HEK293 (cell line): ENCODE data around the gene SERPINA7.

Experiments used
- CTCF ChIA-PET: fragments of 350-600 bp; formaldehyde crosslinking; extraction: SDS; loops from one replicate; lab custom pipeline; 2021; ENCODE audit warnings: antibody characterized with exemption; lab: Yijun Ruan, JAX
- POLR2A ChIA-PET: fragments of 300-600 bp; formaldehyde crosslinking; extraction: SDS; loops from one replicate; lab custom pipeline; 2020; ENCODE audit warnings: antibody characterized with exemption, inconsistent platforms; lab: Yijun Ruan, JAX
- H3K27ac ChIP-seq: fragments of 200-500 bp; sonication (Bioruptor generic); 2 replicates; pipeline ENCODE4 v1.5.1; 2014; ENCODE audit warnings: low read depth, low read length, control low read depth, inconsistent platforms; ENCODE audit errors: extremely low read depth
- H3K36me3 ChIP-seq, 2 experiments: fragments of 200-500 bp in 1 of 2; sonication (Bioruptor generic) in 1 of 2; 1 replicate in 1 of 2; 2 replicates in 1 of 2; pipeline ENCODE4 v1.5.1; 2014 to 2017; ENCODE audit warnings: inconsistent platforms in 2 of 2, low read length in 2 of 2; ENCODE audit not compliant: control insufficient read depth in 2 of 2, insufficient read depth in 1 of 2
- H3K4me1 ChIP-seq: fragments of 200-500 bp; sonication (Bioruptor generic); 2 replicates; pipeline ENCODE4 v1.5.1; 2014; ENCODE audit warnings: mild to moderate bottlenecking, low read length, inconsistent platforms; ENCODE audit not compliant: control insufficient read depth, insufficient read depth
- H3K4me3 ChIP-seq: 2 replicates; pipeline ENCODE4 v1.5.1; 2011; ENCODE audit warnings: low read depth, mild to moderate bottlenecking, control low read depth, low read length, moderate library complexity
- H3K9me3 ChIP-seq: fragments of 200-500 bp; sonication (Bioruptor generic); 2 replicates; pipeline ENCODE4 v1.5.1; 2014; ENCODE audit warnings: low read depth, low read length, inconsistent platforms; ENCODE audit not compliant: control insufficient read depth, insufficient read depth
- HOXD13 ChIP-seq: sonication (generic); formaldehyde crosslinking; IDR thresholded peaks from 2 replicates; pipeline ENCODE4 v1.8.0; 2022; ENCODE audit warnings: missing genetic modification reagents, borderline replicate concordance
- INSM2 ChIP-seq: fragments of 450-650 bp; formaldehyde crosslinking; IDR thresholded peaks from 2 replicates; pipeline ENCODE4 v1.5.1; 2016; ENCODE audit warnings: missing biosample characterization, missing genetic modification characterization
- KLF7 ChIP-seq: fragments of 450-650 bp; formaldehyde crosslinking; IDR thresholded peaks from 2 replicates; pipeline ENCODE4 v1.5.1; 2016; ENCODE audit warnings: missing biosample characterization, missing genetic modification characterization, borderline replicate concordance
- MZF1 ChIP-seq: fragments of 450-650 bp; formaldehyde crosslinking; IDR thresholded peaks from 2 replicates; pipeline ENCODE4 v1.5.1; 2017; ENCODE audit warnings: missing biosample characterization, missing genetic modification characterization, borderline replicate concordance
- PRDM2 ChIP-seq: fragments of 450-650 bp; formaldehyde crosslinking; IDR thresholded peaks from 2 replicates; pipeline ENCODE4 v1.5.1; 2016; ENCODE audit warnings: missing biosample characterization, missing genetic modification characterization, borderline replicate concordance
- SCRT1 ChIP-seq: fragments of 450-650 bp; formaldehyde crosslinking; IDR thresholded peaks from 2 replicates; pipeline ENCODE4 v1.5.1; 2016; ENCODE audit warnings: missing biosample characterization, missing genetic modification characterization, borderline replicate concordance
- WT1 ChIP-seq: fragments of 450-650 bp; formaldehyde crosslinking; IDR thresholded peaks from 2 replicates; pipeline ENCODE4 v1.5.1; 2016; ENCODE audit warnings: missing biosample characterization, missing genetic modification characterization
- YY1 ChIP-seq: fragments of 450-650 bp; formaldehyde crosslinking; IDR thresholded peaks from 2 replicates; pipeline ENCODE4 v1.5.1; 2018; ENCODE audit warnings: missing biosample characterization, missing genetic modification characterization
- ZBTB44 ChIP-seq: fragments of 450-650 bp; IDR thresholded peaks from 2 replicates; pipeline ENCODE4 v1.5.1; 2018; ENCODE audit warnings: missing biosample characterization, mild to moderate bottlenecking, missing genetic modification characterization
- ZNF148 ChIP-seq: fragments of 450-650 bp; formaldehyde crosslinking; IDR thresholded peaks from 2 replicates; pipeline ENCODE4 v1.5.0; 2017; ENCODE audit warnings: missing biosample characterization, missing genetic modification characterization, borderline replicate concordance
- ZNF155 ChIP-seq: fragments of 450-650 bp; formaldehyde crosslinking; IDR thresholded peaks from 2 replicates; pipeline ENCODE4 v1.5.1; 2016; ENCODE audit warnings: missing biosample characterization, missing genetic modification characterization
- ZNF169 ChIP-seq: fragments of 450-650 bp; formaldehyde crosslinking; IDR thresholded peaks from 2 replicates; pipeline ENCODE4 v1.5.1; 2016; ENCODE audit warnings: missing biosample characterization, missing genetic modification characterization
- ZNF175 ChIP-seq: fragments of 450-650 bp; formaldehyde crosslinking; IDR thresholded peaks from 2 replicates; pipeline ENCODE4 v1.5.1; 2016; ENCODE audit warnings: missing biosample characterization, missing genetic modification characterization
- ZNF202 ChIP-seq: fragments of 450-650 bp; formaldehyde crosslinking; IDR thresholded peaks from 2 replicates; pipeline ENCODE4 v1.5.1; 2016; ENCODE audit warnings: missing biosample characterization, missing genetic modification characterization, borderline replicate concordance
- ZNF248 ChIP-seq: fragments of 450-650 bp; formaldehyde crosslinking; IDR thresholded peaks from 2 replicates; pipeline ENCODE4 v1.5.1; 2017; ENCODE audit warnings: missing biosample characterization, missing genetic modification characterization
- ZNF292 ChIP-seq: fragments of 450-650 bp; formaldehyde crosslinking; IDR thresholded peaks from 2 replicates; pipeline ENCODE4 v1.5.1; 2016; ENCODE audit warnings: low read depth, missing biosample characterization, missing genetic modification characterization, borderline replicate concordance
- ZNF423 ChIP-seq: fragments of 450-650 bp; formaldehyde crosslinking; IDR thresholded peaks from 2 replicates; pipeline ENCODE4 v1.5.1; 2016; ENCODE audit warnings: missing biosample characterization, missing genetic modification characterization
- ZNF48 ChIP-seq: fragments of 450-650 bp; formaldehyde crosslinking; IDR thresholded peaks from 2 replicates; pipeline ENCODE4 v1.5.1; 2016; ENCODE audit warnings: missing biosample characterization, missing genetic modification characterization
- ZNF521 ChIP-seq: fragments of 450-650 bp; formaldehyde crosslinking; IDR thresholded peaks from 2 replicates; pipeline ENCODE4 v1.5.1; 2017; ENCODE audit warnings: missing biosample characterization, mild to moderate bottlenecking, missing genetic modification characterization
- ZNF549 ChIP-seq: fragments of 450-650 bp; IDR thresholded peaks from 2 replicates; pipeline ENCODE4 v1.5.1; 2018; ENCODE audit warnings: missing biosample characterization, missing genetic modification characterization, mild to moderate bottlenecking, inconsistent platforms, moderate library complexity
- ZNF596 ChIP-seq: fragments of 450-650 bp; IDR thresholded peaks from 2 replicates; pipeline ENCODE4 v1.5.0; 2018; ENCODE audit warnings: missing biosample characterization, mild to moderate bottlenecking, missing genetic modification characterization, moderate library complexity
- ZNF639 ChIP-seq: fragments of 450-650 bp; formaldehyde crosslinking; IDR thresholded peaks from 2 replicates; pipeline ENCODE4 v1.5.1; 2016; ENCODE audit warnings: missing biosample characterization, missing genetic modification characterization
- ZNF785 ChIP-seq: fragments of 450-650 bp; formaldehyde crosslinking; IDR thresholded peaks from 2 replicates; pipeline ENCODE4 v1.5.1; 2016; ENCODE audit warnings: missing biosample characterization, missing genetic modification characterization
- ZSCAN30 ChIP-seq: fragments of 450-650 bp; IDR thresholded peaks from 2 replicates; pipeline ENCODE4 v1.5.1; 2018; ENCODE audit warnings: missing biosample characterization, mild to moderate bottlenecking, missing genetic modification characterization, moderate library complexity

The SERPINA7 gene

GRCh38 chrX:106000203-106000602 is 38.3 kb downstream of the SERPINA7 start:
- Histone ChIP-seq H3K4me1 (no peaks in the 10 kb centered on the region), H3K4me3 (no peak overlapping the region), H3K27ac (no peak overlapping the region), H3K9me3 (no peaks in the 10 kb centered on the region), H3K36me3 (no peaks in the 10 kb centered on the region)
- no peak for TF ChIP-seq ZNF155
- TF ChIP-seq SCRT1 = no peak
- TF ChIP-seq ZSCAN30 (tag by site-specific recombination) = no peak
- TF ChIP-seq ZNF785 (tag by site-specific recombination) = no peak
- no peak for TF ChIP-seq YY1 (tag by site-specific recombination)
- TF ChIP-seq ZNF549 (tag by site-specific recombination) = no peak
- TF ChIP-seq ZNF596 = no peak
- TF ChIP-seq INSM2 (tag by site-specific recombination) = no peak
- TF ChIP-seq ZNF423 (tag by site-specific recombination) = no peak
- no peak for TF ChIP-seq ZNF175
- no peak for TF ChIP-seq PRDM2
- TF ChIP-seq WT1 (tag by site-specific recombination) = no peak
- no peak for TF ChIP-seq ZNF521
- TF ChIP-seq KLF7 = no peak
- TF ChIP-seq MZF1 (tag by site-specific recombination) = no peak
- no peak for TF ChIP-seq HOXD13
- no peak for TF ChIP-seq ZNF248 (tag by site-specific recombination)
- POLR2A ChIA-PET = no interaction called here
- CTCF ChIA-PET = interaction anchor here (0.7 kb wide), 1 partner anchor 1271 kb away, joined by 3 read pairs; no protein-coding TSS in a partner anchor

- Histone ChIP-seq H3K4me3 (no peak overlapping the region), H3K9me3 (no peaks in the 10 kb centered on the region), H3K4me1 (no peaks in the 10 kb centered on the region), H3K36me3 (no peaks in the 10 kb centered on the region), H3K27ac (no peak overlapping the region)
- CTCF ChIA-PET = no interaction called here
- POLR2A ChIA-PET = no interaction called here
- TF ChIP-seq ZNF48 (tag by site-specific recombination) (no peak), ZNF148 (tag by site-specific recombination) (no peak), ZNF292 (tag by site-specific recombination) (no peak), ZNF639 (tag by site-specific recombination) (no peak), ZNF169 (no peak), ZNF202 (tag by site-specific recombination) (no peak), ZBTB44 (tag by site-specific recombination) (no peak)
Measured at GRCh38 chrX:105999294-105999693, 39.2 kb downstream of the SERPINA7 start.
